ENCODE results near the gene HS6ST2.

Gene HS6ST2

GRCh38 chrX:132689612-132690563 is 268.5 kb downstream of the HS6ST2 start:
- Histone ChIP-seq H3K27ac (ENCODE audit: low read length) (no peak overlapping the region), H3K9me3 (ENCODE audit: insufficient read depth, low read length, severe bottlenecking) (no peaks in the 10 kb centered on the region), H3K4me3 (ENCODE audit: low read depth in 1 of 2, low read length in 2 of 2) (no peak overlapping the region), H2AFZ (ENCODE audit: low read depth, low read length) (no peak overlapping the region), H3K9ac (ENCODE audit: low read depth, low read length) (no peak overlapping the region), H3K79me2 (ENCODE audit: insufficient read depth, low read length) (no peaks in the 10 kb centered on the region), H3K4me2 (ENCODE audit: insufficient read depth, low read length) (no peak overlapping the region), H3K4me1 (ENCODE audit: insufficient read depth, low read length) (no peaks in the 10 kb centered on the region), H3K27me3 (ENCODE audit: insufficient read depth, low read length, poor library complexity) (no peaks in the 10 kb centered on the region), H4K20me1 (ENCODE audit: insufficient read depth, low read length) (no peaks in the 10 kb centered on the region), H3K36me3 (ENCODE audit: insufficient read depth, low read length) (no peaks in the 10 kb centered on the region)
- TF ChIP-seq CTCF (IDR thresholded peaks at IDR 0.05; ENCODE audit: borderline replicate concordance, extremely low read depth, low read length, poor library complexity, severe bottlenecking) (no peak), EZH2 (IDR thresholded peaks at IDR 0.05; ENCODE audit: borderline replicate concordance, low read depth, low read length, severe bottlenecking) (no peak)
- ATAC-seq (ENCODE audit: insufficient read depth, low read depth): no peak
- DNase-seq: no peak

- no peak for ATAC-seq (ENCODE audit: insufficient read depth, low read depth)
- no peak overlapping the region for H3K4me3 ChIP-seq (ENCODE audit: low read depth in 1 of 2, low read length in 2 of 2)
- H3K79me2 ChIP-seq (ENCODE audit: insufficient read depth, low read length): no peaks in the 10 kb centered on the region
- H3K36me3 ChIP-seq (ENCODE audit: insufficient read depth, low read length): no peaks in the 10 kb centered on the region
- no peak for DNase-seq
- H3K9ac ChIP-seq (ENCODE audit: low read depth, low read length): no peak overlapping the region
- no peak overlapping the region for H2AFZ ChIP-seq (ENCODE audit: low read depth, low read length)
- no peaks in the 10 kb centered on the region for H3K27me3 ChIP-seq (ENCODE audit: insufficient read depth, low read length, poor library complexity)
- H4K20me1 ChIP-seq (ENCODE audit: insufficient read depth, low read length): no peaks in the 10 kb centered on the region
- no peak for TF ChIP-seq EZH2 (IDR thresholded peaks at IDR 0.05; ENCODE audit: borderline replicate concordance, low read depth, low read length, severe bottlenecking)
- TF ChIP-seq CTCF (IDR thresholded peaks at IDR 0.05; ENCODE audit: borderline replicate concordance, extremely low read depth, low read length, poor library complexity, severe bottlenecking): no peak
- no peak overlapping the region for H3K4me2 ChIP-seq (ENCODE audit: insufficient read depth, low read length)
- no peaks in the 10 kb centered on the region for H3K4me1 ChIP-seq (ENCODE audit: insufficient read depth, low read length)
- no peak overlapping the region for H3K27ac ChIP-seq (ENCODE audit: low read length)
- H3K9me3 ChIP-seq (ENCODE audit: insufficient read depth, low read length, severe bottlenecking): no peaks in the 10 kb centered on the region
Observed at GRCh38 chrX:132685276-132685675, 273.2 kb downstream of the HS6ST2 start.

GRCh38 chrX:132677233-132677716 is 281.2 kb downstream of the HS6ST2 start:
- no peak overlapping the region for H3K4me2 ChIP-seq (ENCODE audit: insufficient read depth, low read length)
- DNase-seq (no peak), ATAC-seq (ENCODE audit: insufficient read depth, low read depth) (no peak; the same call in 2 of the 3 replicates)
- H3K4me1 ChIP-seq (ENCODE audit: insufficient read depth, low read length): peaks cover 8% of the 10 kb centered on the region; the same call in 1 of the 2 replicates
- H3K4me3 ChIP-seq (ENCODE audit: low read depth in 1 of 2, low read length in 2 of 2): no peak overlapping the region
- no peak for TF ChIP-seq EZH2 (IDR thresholded peaks at IDR 0.05; ENCODE audit: borderline replicate concordance, low read depth, low read length, severe bottlenecking)
- TF ChIP-seq CTCF (IDR thresholded peaks at IDR 0.05; ENCODE audit: borderline replicate concordance, extremely low read depth, low read length, poor library complexity, severe bottlenecking): no peak
- no peaks in the 10 kb centered on the region for H4K20me1 ChIP-seq (ENCODE audit: insufficient read depth, low read length)
- no peak overlapping the region for H3K27ac ChIP-seq (ENCODE audit: low read length)
- H3K9me3 ChIP-seq (ENCODE audit: insufficient read depth, low read length, severe bottlenecking): no peaks in the 10 kb centered on the region
- no peak overlapping the region for H2AFZ ChIP-seq (ENCODE audit: low read depth, low read length)
- H3K79me2 ChIP-seq (ENCODE audit: insufficient read depth, low read length): no peaks in the 10 kb centered on the region
- no peaks in the 10 kb centered on the region for H3K27me3 ChIP-seq (ENCODE audit: insufficient read depth, low read length, poor library complexity)
- no peaks in the 10 kb centered on the region for H3K36me3 ChIP-seq (ENCODE audit: insufficient read depth, low read length)
- H3K9ac ChIP-seq (ENCODE audit: low read depth, low read length): no peak overlapping the region
